ENCODE results near the gene PSPH. TPM values are rescaled to one million over a fixed set of nuclear protein-coding genes. Genes with fewer than 3 reads are reported as not detected.

PSPH gene
- total RNA-seq, 1 experiment from 2014 or later = 59.0 TPM

GRCh38 chr7:56030340-56030739 lies 20.9 kb downstream of the PSPH start:
- Histone ChIP-seq H3K27ac (ENCODE audit: low read depth, low read length, poor library complexity, severe bottlenecking) (no peak overlapping the region), H3K9me3 (ENCODE audit: low read depth, low read length, poor library complexity, severe bottlenecking) (no peaks in the 10 kb centered on the region), H3K4me1 (ENCODE audit: insufficient read depth, low read length, poor library complexity, severe bottlenecking) (no peaks in the 10 kb centered on the region), H3K4me3 (ENCODE audit: low read depth, low read length, poor library complexity, severe bottlenecking) (no peak overlapping the region), H3K27me3 (replicated peaks; ENCODE audit: insufficient read depth, low read depth, low read length, poor library complexity) (no peaks in the 10 kb centered on the region), H3K36me3 (ENCODE audit: insufficient read depth, low read length, poor library complexity, severe bottlenecking) (peaks cover 46% of the 10 kb centered on the region)
- BruUV-seq (replicated peaks) = no TSS peak
- CTCF ChIA-PET = no interaction called here
- TF ChIP-seq, protein P1, sequence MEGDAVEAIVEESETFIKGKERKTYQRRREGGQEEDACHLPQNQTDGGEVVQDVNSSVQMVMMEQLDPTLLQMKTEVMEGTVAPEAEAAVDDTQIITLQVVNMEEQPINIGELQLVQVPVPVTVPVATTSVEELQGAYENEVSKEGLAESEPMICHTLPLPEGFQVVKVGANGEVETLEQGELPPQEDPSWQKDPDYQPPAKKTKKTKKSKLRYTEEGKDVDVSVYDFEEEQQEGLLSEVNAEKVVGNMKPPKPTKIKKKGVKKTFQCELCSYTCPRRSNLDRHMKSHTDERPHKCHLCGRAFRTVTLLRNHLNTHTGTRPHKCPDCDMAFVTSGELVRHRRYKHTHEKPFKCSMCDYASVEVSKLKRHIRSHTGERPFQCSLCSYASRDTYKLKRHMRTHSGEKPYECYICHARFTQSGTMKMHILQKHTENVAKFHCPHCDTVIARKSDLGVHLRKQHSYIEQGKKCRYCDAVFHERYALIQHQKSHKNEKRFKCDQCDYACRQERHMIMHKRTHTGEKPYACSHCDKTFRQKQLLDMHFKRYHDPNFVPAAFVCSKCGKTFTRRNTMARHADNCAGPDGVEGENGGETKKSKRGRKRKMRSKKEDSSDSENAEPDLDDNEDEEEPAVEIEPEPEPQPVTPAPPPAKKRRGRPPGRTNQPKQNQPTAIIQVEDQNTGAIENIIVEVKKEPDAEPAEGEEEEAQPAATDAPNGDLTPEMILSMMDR (conservative IDR thresholded peaks at IDR 0.05; ENCODE audit: low read depth, low read length) = no peak
- no peak for DNase-seq (ENCODE audit: low spot score)
- intact Hi-C loops (cut with micrococcal nuclease; ENCODE audit: unreplicated experiment) = no loop called here
- POLR2A ChIA-PET (ENCODE audit: low non-redundant PET) = no interaction called here

- H3K36me3 ChIP-seq (ENCODE audit: insufficient read depth, low read length, poor library complexity, severe bottlenecking) = peaks cover 51% of the 10 kb centered on the region
- TF ChIP-seq EZH2 (IDR thresholded peaks at IDR 0.05; ENCODE audit: borderline replicate concordance, low read depth, low read length, poor library complexity, severe bottlenecking) = no peak
- TF ChIP-seq, protein P1 (conservative IDR thresholded peaks at IDR 0.05; ENCODE audit: low read depth, low read length) = no peak
- intact Hi-C loops (cut with micrococcal nuclease; ENCODE audit: unreplicated experiment) = no loop called here
- no peak overlapping the region for H3K4me3 ChIP-seq (ENCODE audit: low read depth, low read length, poor library complexity, severe bottlenecking)
- H3K27me3 ChIP-seq (replicated peaks; ENCODE audit: insufficient read depth, low read depth, low read length, poor library complexity) = no peaks in the 10 kb centered on the region
- ChIA-PET CTCF (no interaction called here), POLR2A (ENCODE audit: low non-redundant PET) (interaction anchor here (0.6 kb wide), 1 partner anchor 8 kb away, joined by 6 read pairs; no protein-coding TSS in a partner anchor)
- DNase-seq (ENCODE audit: low spot score) = no peak
- H3K4me1 ChIP-seq (ENCODE audit: insufficient read depth, low read length, poor library complexity, severe bottlenecking) = no peaks in the 10 kb centered on the region
- no peak overlapping the region for H3K27ac ChIP-seq (ENCODE audit: low read depth, low read length, poor library complexity, severe bottlenecking)
- H3K9me3 ChIP-seq (ENCODE audit: low read depth, low read length, poor library complexity, severe bottlenecking) = no peaks in the 10 kb centered on the region
- BruUV-seq (replicated peaks) = TSS peak; percentile 1
These were observed 22.2 kb downstream of the PSPH start for GRCh38 chr7:56028942-56029630.

- peaks cover 52% of the 10 kb centered on the region for H3K36me3 ChIP-seq (ENCODE audit: insufficient read depth, low read length, poor library complexity, severe bottlenecking)
- H3K4me3 ChIP-seq (ENCODE audit: low read depth, low read length, poor library complexity, severe bottlenecking) = no peak overlapping the region
- H3K4me1 ChIP-seq (ENCODE audit: insufficient read depth, low read length, poor library complexity, severe bottlenecking) = no peaks in the 10 kb centered on the region
- no peaks in the 10 kb centered on the region for H3K27me3 ChIP-seq (replicated peaks; ENCODE audit: insufficient read depth, low read depth, low read length, poor library complexity)
- H3K27ac ChIP-seq (ENCODE audit: low read depth, low read length, poor library complexity, severe bottlenecking) = no peak overlapping the region
- intact Hi-C loops (cut with micrococcal nuclease; ENCODE audit: unreplicated experiment) = no loop called here
- no peaks in the 10 kb centered on the region for H3K9me3 ChIP-seq (ENCODE audit: low read depth, low read length, poor library complexity, severe bottlenecking)
- no peak for TF ChIP-seq EZH2 (IDR thresholded peaks at IDR 0.05; ENCODE audit: borderline replicate concordance, low read depth, low read length, poor library complexity, severe bottlenecking)
- TF ChIP-seq, protein P1 (conservative IDR thresholded peaks at IDR 0.05; ENCODE audit: low read depth, low read length) = no peak
- no peak for DNase-seq (ENCODE audit: low spot score)
- BruUV-seq (replicated peaks) = no TSS peak
- CTCF ChIA-PET = no interaction called here
- POLR2A ChIA-PET (ENCODE audit: low non-redundant PET) = interaction anchor here (0.6 kb wide), 1 partner anchor 396 kb away, joined by 3 read pairs; no protein-coding TSS in a partner anchor
These were observed 24.7 kb downstream of the PSPH start for GRCh38 chr7:56026538-56026937.
